Urothelium cell line (cell line): ENCODE data around the gene SDK2.

Source experiments
- DNase-seq: peaks from one replicate; pipeline ENCODE4 v3.0.0; 2011; ENCODE audit warnings: low spot score, mixed read lengths
- FAIRE-seq: peaks from 2 replicates; lab custom pipeline; 2011; peaks lifted over from hg19 to GRCh38; lab: Jason Lieb, UNC

The SDK2 gene

GRCh38 chr17:73514146-73514863 is 129.9 kb downstream of the SDK2 start:
- FAIRE-seq (no peak), DNase-seq (no peak)

GRCh38 chr17:73513426-73513825 is 130.8 kb downstream of the SDK2 start:
- peak; percentile 53 for FAIRE-seq
- DNase-seq, result no peak

GRCh38 chr17:73511719-73512115 is 132.5 kb downstream of the SDK2 start:
- peak; percentile 97 for FAIRE-seq
- no peak for DNase-seq

- DNase-seq (no peak), FAIRE-seq (peak; percentile 92)
These were observed 133.1 kb downstream of the SDK2 start for GRCh38 chr17:73510981-73511718.

- DNase-seq, result no peak
These were observed 135.2 kb downstream of the SDK2 start for GRCh38 chr17:73508931-73509605.

GRCh38 chr17:73508057-73508930 is 136.0 kb downstream of the SDK2 start:
- no peak for FAIRE-seq
- DNase-seq, result no peak

More at GRCh38 chr17:73508931-73509605, 135.2 kb downstream of the SDK2 start:
- peak; percentile 70 for FAIRE-seq

GRCh38 chr17:73506470-73507435 is 137.5 kb downstream of the SDK2 start:
- FAIRE-seq (peak; percentile 75), DNase-seq (no peak)

- peak; percentile 77 for FAIRE-seq
- no peak for DNase-seq
These were observed 140.7 kb downstream of the SDK2 start for GRCh38 chr17:73503560-73503959.

- no peak for DNase-seq
- FAIRE-seq, result peak; percentile 93
These were observed 143.7 kb downstream of the SDK2 start for GRCh38 chr17:73500414-73500999.

- peak; percentile 83 for FAIRE-seq
- no peak for DNase-seq
These were observed 145.2 kb downstream of the SDK2 start for GRCh38 chr17:73498886-73499554.

- no peak for DNase-seq
- FAIRE-seq, result no peak
These were observed 146.1 kb downstream of the SDK2 start for GRCh38 chr17:73498176-73498575.

- DNase-seq (no peak), FAIRE-seq (no peak)
These were observed 146.5 kb downstream of the SDK2 start for GRCh38 chr17:73497721-73498120.

- FAIRE-seq, result peak; percentile 74
These were observed 148.0 kb downstream of the SDK2 start for GRCh38 chr17:73496232-73496631.

GRCh38 chr17:73495641-73496040 is 148.6 kb downstream of the SDK2 start:
- DNase-seq (no peak), FAIRE-seq (peak; percentile 53)

More at GRCh38 chr17:73496232-73496631, 148.0 kb downstream of the SDK2 start:
- DNase-seq, result no peak

GRCh38 chr17:73494950-73495349 is 149.3 kb downstream of the SDK2 start:
- FAIRE-seq (peak; percentile 86), DNase-seq (no peak)

- DNase-seq (no peak), FAIRE-seq (no peak)
These were observed 150.0 kb downstream of the SDK2 start for GRCh38 chr17:73493956-73494926.
